Measurements from ENCODE around the gene ACAP3.
A peak's percentile ranks its signal among the peaks of the same experiment; 100 is the strongest.

ACAP3 gene

GRCh38 chr1:1292442-1292779 lies 15.3 kb downstream of the ACAP3 start:
- no peak for TF ChIP-seq CREB1 (IDR thresholded peaks at IDR 0.05; ENCODE audit: low read depth)
- TF ChIP-seq USF1 (IDR thresholded peaks at IDR 0.05), result no peak
- TF ChIP-seq FOXM1 (IDR thresholded peaks at IDR 0.05; ENCODE audit: borderline replicate concordance, low read depth), result no peak
- no peak for TF ChIP-seq CEBPB (IDR thresholded peaks at IDR 0.05)
- no peak for TF ChIP-seq REST (IDR thresholded peaks at IDR 0.05; ENCODE audit: low read depth)
- TF ChIP-seq NFIC (IDR thresholded peaks at IDR 0.05), result no peak
- no peak for TF ChIP-seq TEAD4 (IDR thresholded peaks at IDR 0.05)
- TF ChIP-seq TCF12 (IDR thresholded peaks at IDR 0.05; ENCODE audit: low read depth), result no peak
- no peak for TF ChIP-seq RAD21 (IDR thresholded peaks at IDR 0.05; ENCODE audit: low read depth)
- no peak for TF ChIP-seq YY1 (IDR thresholded peaks at IDR 0.05; ENCODE audit: low read depth)
- TF ChIP-seq EP300 (IDR thresholded peaks at IDR 0.05; ENCODE audit: borderline replicate concordance), result no peak
- no peak for TF ChIP-seq MAX (IDR thresholded peaks at IDR 0.05)
- no peak for TF ChIP-seq TAF1 (IDR thresholded peaks at IDR 0.05; ENCODE audit: low read depth)
- TF ChIP-seq EGR1 (IDR thresholded peaks at IDR 0.05), result no peak
- no peak for TF ChIP-seq ZBTB7A (IDR thresholded peaks at IDR 0.05; ENCODE audit: low read depth)

GRCh38 chr1:1291548-1292441 lies 15.9 kb downstream of the ACAP3 start:
- TF ChIP-seq TEAD4 (IDR thresholded peaks at IDR 0.05) (no peak), RAD21 (IDR thresholded peaks at IDR 0.05; ENCODE audit: low read depth) (peak; percentile 74)

GRCh38 chr1:1291023-1291528 lies 16.7 kb downstream of the ACAP3 start:
- TF ChIP-seq ZBTB7A (IDR thresholded peaks at IDR 0.05; ENCODE audit: low read depth) (no peak), CEBPB (IDR thresholded peaks at IDR 0.05) (no peak), NFIC (IDR thresholded peaks at IDR 0.05) (peak; percentile 75)

- TF ChIP-seq RAD21 (IDR thresholded peaks at IDR 0.05; ENCODE audit: low read depth) (peak; percentile 73), YY1 (IDR thresholded peaks at IDR 0.05; ENCODE audit: low read depth) (no peak), TEAD4 (IDR thresholded peaks at IDR 0.05) (no peak)
Observed at GRCh38 chr1:1290238-1290731, 17.4 kb downstream of the ACAP3 start.

GRCh38 chr1:1287288-1288110 lies 20.2 kb downstream of the ACAP3 start:
- no peak for TF ChIP-seq MAX (IDR thresholded peaks at IDR 0.05)
- TF ChIP-seq EGR1 (IDR thresholded peaks at IDR 0.05), result peak; percentile 68

GRCh38 chr1:1286313-1287261 lies 21.1 kb downstream of the ACAP3 start:
- TF ChIP-seq TCF12 (IDR thresholded peaks at IDR 0.05; ENCODE audit: low read depth), result no peak
- TF ChIP-seq CREB1 (IDR thresholded peaks at IDR 0.05; ENCODE audit: low read depth), result no peak
- TF ChIP-seq NFIC (IDR thresholded peaks at IDR 0.05), result no peak
- no peak for TF ChIP-seq TAF1 (IDR thresholded peaks at IDR 0.05; ENCODE audit: low read depth)
- no peak for TF ChIP-seq EGR1 (IDR thresholded peaks at IDR 0.05)
- TF ChIP-seq YY1 (IDR thresholded peaks at IDR 0.05; ENCODE audit: low read depth), result no peak
- TF ChIP-seq EP300 (IDR thresholded peaks at IDR 0.05; ENCODE audit: borderline replicate concordance), result no peak
- no peak for TF ChIP-seq FOXM1 (IDR thresholded peaks at IDR 0.05; ENCODE audit: borderline replicate concordance, low read depth)
- no peak for TF ChIP-seq USF1 (IDR thresholded peaks at IDR 0.05)
- TF ChIP-seq RAD21 (IDR thresholded peaks at IDR 0.05; ENCODE audit: low read depth), result no peak
- TF ChIP-seq TEAD4 (IDR thresholded peaks at IDR 0.05), result no peak
- no peak for TF ChIP-seq REST (IDR thresholded peaks at IDR 0.05; ENCODE audit: low read depth)
- TF ChIP-seq CEBPB (IDR thresholded peaks at IDR 0.05), result no peak
- no peak for TF ChIP-seq MAX (IDR thresholded peaks at IDR 0.05)
- no peak for TF ChIP-seq ZBTB7A (IDR thresholded peaks at IDR 0.05; ENCODE audit: low read depth)

Data from Ishikawa (cell line).